Natural killer cell (primary cell): ENCODE data around the gene LMAN2. TPM values are rescaled to one million over a fixed set of nuclear protein-coding genes. Genes with fewer than 3 reads are reported as not detected.

Source experiments
- ATAC-seq, 3 donors: fragments of 150-1000 bp in 2 of 3; fragments of 200-7000 bp in 1 of 3; cut with Tn5 transposase; 1 replicate in 1 of 3; 2 replicates in 2 of 3; pipeline ENCODE4 v1.10.0; 2021; ENCODE audit warnings: mild to moderate bottlenecking in 2 of 3, moderate library complexity in 2 of 3
- DNase-seq, 2 donors: peaks; one replicate each; pipeline versions ENCODE4 v3.0.0 to v3.0.0-alpha.2; 2013 to 2021; ENCODE audit warnings: mixed read lengths in 1 of 2
- H3K27ac ChIP-seq: one replicate; pipeline ENCODE4 v1.5.1; 2013; ENCODE audit warnings: mild to moderate bottlenecking, low read length
- H3K27me3 ChIP-seq: one replicate; pipeline ENCODE4 v1.6.1; 2013; ENCODE audit warnings: low read length; ENCODE audit not compliant: control insufficient read depth, insufficient read depth
- H3K36me3 ChIP-seq: one replicate; pipeline ENCODE4 v1.6.1; 2013; ENCODE audit warnings: low read length; ENCODE audit not compliant: control insufficient read depth, insufficient read depth
- H3K4me1 ChIP-seq: one replicate; pipeline ENCODE4 v1.6.1; 2013; ENCODE audit warnings: low read length; ENCODE audit not compliant: control insufficient read depth, insufficient read depth
- H3K4me3 ChIP-seq: one replicate; pipeline ENCODE4 v1.5.1; 2013; ENCODE audit warnings: low read length
- H3K9me3 ChIP-seq: one replicate; pipeline ENCODE4 v1.6.1; 2013; ENCODE audit warnings: low read length; ENCODE audit not compliant: control insufficient read depth, insufficient read depth
- H3K27ac Mint-ChIP-seq, 2 donors: one replicate each; pipeline ENCODE4 v1.8.0; 2022; ENCODE audit warnings: mild to moderate bottlenecking in 2 of 2, mixed read lengths in 2 of 2, moderate library complexity in 1 of 2
- H3K27me3 Mint-ChIP-seq, 2 donors: one replicate each; pipeline ENCODE4 v1.8.0; 2022; ENCODE audit warnings: low read depth in 2 of 2, mixed read lengths in 2 of 2
- H3K36me3 Mint-ChIP-seq: one replicate; pipeline ENCODE4 v1.8.0; 2022; ENCODE audit warnings: mixed read lengths
- H3K4me1 Mint-ChIP-seq, 2 donors: one replicate each; pipeline ENCODE4 v1.8.0; 2022; ENCODE audit warnings: mixed read lengths in 2 of 2
- H3K4me3 Mint-ChIP-seq: one replicate; pipeline ENCODE4 v1.8.0; 2022; ENCODE audit warnings: mild to moderate bottlenecking, moderate library complexity, mixed read lengths
- H3K9me3 Mint-ChIP-seq, 2 donors: one replicate each; pipeline ENCODE4 v1.8.0; 2022; ENCODE audit warnings: mixed read lengths in 2 of 2
- WGBS: methylation state at CpG from one replicate; pipeline ENCODE4 v1.1.7; 2013; ENCODE audit warnings: missing lambda C conversion rate; ENCODE audit not compliant: insufficient coverage; 5-methylcytosine and 5-hydroxymethylcytosine counted together
- intact Hi-C: fragments of 100-400 bp; cut with micrococcal nuclease; formaldehyde crosslinking; loops from one replicate; pipeline ENCODE4 v1.14.2; 2022
- total RNA-seq, 4 donors: library from RNA; stranded (reverse); fragments of 120-200 nt in 1 of 4; gene quantifications; one replicate each; pipeline versions ENCODE4 v1.2.3 to v1.2.4, GENCODE V29; 2013 to 2022
- TF ChIP-seq, protein P1 (sequence below): fragments of 200-600 bp; IDR thresholded peaks from one replicate; pipeline ENCODE4 v1.8.0; 2022; ENCODE audit warnings: antibody characterized with exemption

LMAN2 gene
- total RNA-seq, 3 donors from 2014 or later (not counting 1 experiment from before 2014, with no cell fraction given) = 112 to 124 (median 114) TPM

DNA sequence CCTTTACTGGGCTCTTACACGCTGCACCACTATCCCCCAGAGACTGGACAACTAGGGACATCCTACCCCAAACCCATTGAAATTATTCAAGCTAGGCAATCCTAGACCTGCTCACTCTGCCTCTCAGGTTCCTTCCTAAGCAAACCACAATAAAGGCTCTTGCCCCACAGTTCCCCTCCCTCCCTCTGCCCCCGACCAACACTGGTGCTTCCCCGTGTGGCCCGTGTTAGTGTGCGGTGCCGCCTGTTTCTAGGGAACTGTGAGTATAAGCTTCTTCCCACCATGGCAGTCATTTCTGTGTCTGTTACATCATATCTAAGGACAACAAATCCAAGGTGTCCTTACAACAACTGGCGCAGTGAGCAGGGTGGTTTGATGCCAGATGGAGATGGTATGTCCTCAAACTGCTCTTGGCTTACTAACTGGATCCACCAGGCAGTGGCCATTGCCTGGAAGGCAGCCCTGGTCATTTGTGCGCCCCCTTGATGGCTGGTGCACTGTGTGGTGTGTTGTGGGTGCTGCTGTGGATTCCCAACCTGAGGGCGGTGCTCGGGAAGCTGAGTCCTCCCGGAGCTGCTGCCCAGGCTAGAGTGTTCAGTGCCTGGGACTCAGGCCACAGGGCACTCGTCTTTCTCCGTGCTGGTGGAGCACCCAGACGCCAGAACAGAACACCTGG is 31.4 kb downstream of the LMAN2 start:
- Mint-ChIP-seq H3K27me3 (no peaks in the 10 kb centered on the region), H3K36me3 (no peaks in the 10 kb centered on the region), H3K9me3 (no peaks in the 10 kb centered on the region), H3K4me1 (peaks cover 15 to 18% of the 10 kb centered on the region in 2 donors), H3K4me3 (no peak overlapping the region), H3K27ac (no peak overlapping the region)
- DNase-seq (no peak), ATAC-seq (peak in 2 of 3 donors; percentile 25 to 44)
- peaks cover 21% of the 10 kb centered on the region for H3K4me1 ChIP-seq
- H3K9me3 ChIP-seq = no peaks in the 10 kb centered on the region
- TF ChIP-seq, protein P1, sequence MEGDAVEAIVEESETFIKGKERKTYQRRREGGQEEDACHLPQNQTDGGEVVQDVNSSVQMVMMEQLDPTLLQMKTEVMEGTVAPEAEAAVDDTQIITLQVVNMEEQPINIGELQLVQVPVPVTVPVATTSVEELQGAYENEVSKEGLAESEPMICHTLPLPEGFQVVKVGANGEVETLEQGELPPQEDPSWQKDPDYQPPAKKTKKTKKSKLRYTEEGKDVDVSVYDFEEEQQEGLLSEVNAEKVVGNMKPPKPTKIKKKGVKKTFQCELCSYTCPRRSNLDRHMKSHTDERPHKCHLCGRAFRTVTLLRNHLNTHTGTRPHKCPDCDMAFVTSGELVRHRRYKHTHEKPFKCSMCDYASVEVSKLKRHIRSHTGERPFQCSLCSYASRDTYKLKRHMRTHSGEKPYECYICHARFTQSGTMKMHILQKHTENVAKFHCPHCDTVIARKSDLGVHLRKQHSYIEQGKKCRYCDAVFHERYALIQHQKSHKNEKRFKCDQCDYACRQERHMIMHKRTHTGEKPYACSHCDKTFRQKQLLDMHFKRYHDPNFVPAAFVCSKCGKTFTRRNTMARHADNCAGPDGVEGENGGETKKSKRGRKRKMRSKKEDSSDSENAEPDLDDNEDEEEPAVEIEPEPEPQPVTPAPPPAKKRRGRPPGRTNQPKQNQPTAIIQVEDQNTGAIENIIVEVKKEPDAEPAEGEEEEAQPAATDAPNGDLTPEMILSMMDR = no peak
- no peak overlapping the region for H3K4me3 ChIP-seq
- H3K36me3 ChIP-seq = peaks cover 1% of the 10 kb centered on the region
- WGBS = 72% methylated on average over 14 of the region's 14 CpGs
- no peak overlapping the region for H3K27ac ChIP-seq
- intact Hi-C loops = loop anchor here (5.0 kb wide), 1 partner anchor 132 kb away; no protein-coding TSS in a partner anchor
- H3K27me3 ChIP-seq = no peaks in the 10 kb centered on the region

DNA sequence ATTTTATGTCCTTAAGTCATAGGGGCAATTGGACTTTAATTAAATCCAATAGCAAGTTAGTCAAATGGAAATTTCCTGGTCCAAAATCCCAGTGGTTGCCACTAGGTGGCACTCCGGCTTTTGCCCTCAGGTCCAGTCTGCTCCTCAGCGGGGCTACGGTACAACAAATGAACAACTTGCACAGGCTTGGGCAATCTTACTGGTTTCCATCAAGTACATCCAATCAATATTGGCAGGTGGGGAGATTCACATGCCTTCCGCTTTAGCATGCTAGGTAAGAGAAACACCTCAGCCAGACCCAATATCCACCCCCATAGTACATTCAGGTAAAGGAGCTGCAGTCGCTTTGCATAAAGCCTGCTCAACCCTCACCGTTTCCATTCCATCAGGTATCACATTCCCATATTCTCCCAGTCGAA is 33.5 kb downstream of the LMAN2 start:
- Histone ChIP-seq H3K9me3 (no peaks in the 10 kb centered on the region), H3K27me3 (no peaks in the 10 kb centered on the region), H3K4me3 (no peak overlapping the region), H3K4me1 (peaks cover 23% of the 10 kb centered on the region), H3K36me3 (peaks cover 1% of the 10 kb centered on the region), H3K27ac (no peak overlapping the region)
- Mint-ChIP-seq H3K27ac (no peak overlapping the region), H3K4me3 (no peak overlapping the region), H3K9me3 (no peaks in the 10 kb centered on the region), H3K27me3 (no peaks in the 10 kb centered on the region), H3K36me3 (no peaks in the 10 kb centered on the region), H3K4me1 (peaks cover 9 to 11% of the 10 kb centered on the region in 2 donors)
- TF ChIP-seq, protein P1 = peak; percentile 86
- DNase-seq (peak; percentile 71 to 88), ATAC-seq (peak; percentile 82 to 94 (median 89))
- 36% methylated on average over 7 of the region's 7 CpGs for WGBS
- intact Hi-C loops = loop anchor here (1.0 to 5.0 kb wide), 2 partner anchors 134 to 183 kb away; no protein-coding TSS in a partner anchor

DNA sequence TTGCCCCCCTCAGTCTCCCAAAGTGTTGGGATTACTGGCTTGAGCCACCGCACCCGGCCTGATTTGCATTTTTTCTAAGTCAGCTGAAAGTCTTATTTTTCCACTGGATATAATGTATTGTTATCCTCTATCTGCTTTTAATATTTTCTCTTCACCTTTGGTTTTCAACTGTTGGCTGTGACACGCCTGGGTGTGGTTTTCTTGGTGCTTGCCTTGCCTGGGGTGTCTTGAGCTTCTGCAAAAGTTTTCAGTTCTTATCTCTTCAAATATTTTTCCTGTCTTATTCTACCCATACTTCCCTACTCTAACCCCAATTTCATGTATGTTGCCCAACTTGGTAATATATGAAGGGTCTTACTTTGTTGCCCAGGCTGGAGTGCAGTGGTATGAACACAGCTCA is 35.5 kb downstream of the LMAN2 start:
- Mint-ChIP-seq H3K4me1 (peaks cover 16 to 25% of the 10 kb centered on the region in 2 donors), H3K27me3 (no peaks in the 10 kb centered on the region), H3K4me3 (no peak overlapping the region), H3K36me3 (no peaks in the 10 kb centered on the region), H3K9me3 (no peaks in the 10 kb centered on the region), H3K27ac (no peak overlapping the region)
- H3K4me3 ChIP-seq = no peak overlapping the region
- peaks cover 40% of the 10 kb centered on the region for H3K4me1 ChIP-seq
- H3K36me3 ChIP-seq = peaks cover 1% of the 10 kb centered on the region
- no CpG with 5 or more reads among the region's 3 CpGs for WGBS
- DNase-seq = no peak
- H3K27ac ChIP-seq = no peak overlapping the region
- no peaks in the 10 kb centered on the region for H3K27me3 ChIP-seq
- ATAC-seq = no peak
- intact Hi-C loops = loop anchor here (5.0 kb wide), 1 partner anchor 136 kb away; no protein-coding TSS in a partner anchor
- H3K9me3 ChIP-seq = no peaks in the 10 kb centered on the region
- TF ChIP-seq, protein P1 = no peak
